ENCODE data around the gene GRN. TPM values are rescaled to one million over a fixed set of nuclear protein-coding genes. Genes with fewer than 3 reads are reported as not detected.

Gene GRN
- total RNA-seq, 1 donor from 2014 or later: 521 TPM

DNA sequence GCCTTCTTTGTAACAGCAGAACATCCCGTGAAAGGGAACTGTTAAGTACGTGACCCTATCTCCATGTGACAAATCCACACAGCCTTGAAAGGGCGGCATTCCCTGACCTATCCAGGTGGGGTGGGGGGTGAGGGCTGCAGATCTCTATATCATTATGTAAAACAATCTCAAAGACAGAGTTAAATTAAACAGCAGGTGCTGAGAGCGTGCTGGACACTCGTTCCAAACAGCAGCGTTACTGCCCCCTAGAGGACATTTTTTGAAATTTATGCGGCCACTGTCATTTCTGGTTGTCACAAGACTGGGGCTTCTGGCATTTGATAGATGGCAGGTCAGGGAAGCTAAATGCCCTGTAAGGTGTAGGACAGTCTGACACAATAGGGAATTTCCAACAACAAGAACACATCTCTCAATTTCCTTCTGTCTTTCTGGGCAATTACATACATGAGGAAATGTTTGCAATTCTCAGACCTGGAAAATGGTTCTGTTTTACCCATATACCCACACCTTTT lies 13.8 kb upstream of the GRN start:
- Histone ChIP-seq H3K27me3 (ENCODE audit: control insufficient read depth, insufficient read depth, low read length) (no peaks in the 10 kb centered on the region), H3K4me3 (ENCODE audit: low read depth, low read length) (no peak overlapping the region), H3K36me3 (ENCODE audit: control insufficient read depth, insufficient read depth, low read length) (no peaks in the 10 kb centered on the region)
- TF ChIP-seq CTCF (IDR thresholded peaks at IDR 0.05; ENCODE audit: insufficient read depth, low read length, poor library complexity, severe bottlenecking): peak; percentile 75
- DNase-seq (ENCODE audit: low read depth): no peak

DNA sequence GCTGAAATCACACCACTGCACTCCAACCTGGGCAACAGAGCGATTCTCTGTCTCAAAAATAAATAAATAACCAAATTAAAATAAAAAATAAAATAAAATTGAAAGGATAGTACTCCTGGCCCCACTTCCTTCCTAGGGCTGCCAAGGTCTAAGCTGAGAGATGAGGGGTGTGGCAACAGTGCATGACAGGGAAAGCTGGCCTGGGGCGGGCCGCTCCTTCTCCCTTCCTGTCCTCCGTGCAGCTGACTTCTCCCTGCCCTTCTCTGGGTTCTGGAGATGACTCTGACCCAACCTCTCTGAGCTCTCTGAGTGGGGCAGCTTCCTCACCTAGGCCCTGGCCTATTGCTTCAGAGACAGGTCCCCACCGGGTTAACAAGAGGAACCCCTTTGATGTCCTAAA lies 11.7 kb upstream of the GRN start:
- H3K27me3 ChIP-seq (ENCODE audit: control insufficient read depth, insufficient read depth, low read length): no peaks in the 10 kb centered on the region
- DNase-seq (ENCODE audit: low read depth): no peak
- H3K4me3 ChIP-seq (ENCODE audit: low read depth, low read length): no peak overlapping the region
- H3K36me3 ChIP-seq (ENCODE audit: control insufficient read depth, insufficient read depth, low read length): no peaks in the 10 kb centered on the region
- TF ChIP-seq CTCF (IDR thresholded peaks at IDR 0.05; ENCODE audit: insufficient read depth, low read length, poor library complexity, severe bottlenecking): no peak

DNA sequence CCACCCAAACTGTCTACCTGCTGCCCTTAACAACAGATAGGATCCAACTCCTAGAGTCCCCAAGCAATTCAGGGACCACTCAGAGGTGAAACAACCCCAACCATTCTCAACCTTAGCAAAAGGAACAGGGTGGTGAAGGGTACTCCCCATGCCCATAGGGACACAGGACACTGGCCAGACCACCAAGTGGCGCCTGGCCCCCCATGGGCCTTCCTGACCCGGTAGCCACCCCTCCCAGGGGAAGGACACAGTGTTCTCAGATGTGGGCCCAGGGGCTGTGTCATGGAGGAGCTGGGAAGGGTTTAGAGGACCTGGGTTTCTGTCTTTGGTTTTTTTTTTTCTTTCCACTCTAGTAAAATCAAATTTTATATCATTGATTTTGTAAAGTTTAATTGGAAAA lies 10.8 kb upstream of the GRN start:
- TF ChIP-seq CTCF (IDR thresholded peaks at IDR 0.05; ENCODE audit: insufficient read depth, low read length, poor library complexity, severe bottlenecking): no peak

DNA sequence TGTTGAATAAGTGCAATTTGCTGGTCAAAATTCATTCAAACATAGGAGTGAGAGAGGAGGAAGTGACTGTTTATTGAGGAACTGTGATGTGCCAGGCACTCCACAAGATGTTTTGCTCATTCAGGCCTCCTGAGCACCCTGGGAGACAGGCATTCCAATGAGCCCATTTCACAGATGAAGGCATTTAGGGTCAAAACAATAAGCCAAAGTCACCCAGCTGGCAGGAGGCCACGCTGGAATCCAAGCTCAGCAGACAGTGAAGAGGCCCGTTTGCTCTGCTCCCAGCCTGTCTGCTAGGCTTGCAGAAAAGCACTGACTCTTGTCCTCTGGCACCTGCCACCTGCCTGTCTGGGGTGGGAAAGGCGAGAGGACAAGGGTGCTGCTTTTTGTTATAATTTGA lies 10.4 kb upstream of the GRN start:
- DNase-seq (ENCODE audit: low read depth): no peak
- TF ChIP-seq CTCF (IDR thresholded peaks at IDR 0.05; ENCODE audit: insufficient read depth, low read length, poor library complexity, severe bottlenecking): no peak
- no peaks in the 10 kb centered on the region for H3K36me3 ChIP-seq (ENCODE audit: control insufficient read depth, insufficient read depth, low read length)
- no peaks in the 10 kb centered on the region for H3K27me3 ChIP-seq (ENCODE audit: control insufficient read depth, insufficient read depth, low read length)
- no peak overlapping the region for H3K4me3 ChIP-seq (ENCODE audit: low read depth, low read length)

More for the DNA sequence above, 10.8 kb upstream of the GRN start:
- DNase-seq (ENCODE audit: low read depth): no peak
- H3K36me3 ChIP-seq (ENCODE audit: control insufficient read depth, insufficient read depth, low read length): no peaks in the 10 kb centered on the region
- H3K4me3 ChIP-seq (ENCODE audit: low read depth, low read length): no peak overlapping the region
- H3K27me3 ChIP-seq (ENCODE audit: control insufficient read depth, insufficient read depth, low read length): no peaks in the 10 kb centered on the region

GRCh38 chr17:44335564-44335963 lies 9.5 kb upstream of the GRN start:
- TF ChIP-seq CTCF (IDR thresholded peaks at IDR 0.05; ENCODE audit: insufficient read depth, low read length, poor library complexity, severe bottlenecking): no peak
- H3K27me3 ChIP-seq (ENCODE audit: control insufficient read depth, insufficient read depth, low read length): no peaks in the 10 kb centered on the region
- H3K36me3 ChIP-seq (ENCODE audit: control insufficient read depth, insufficient read depth, low read length): no peaks in the 10 kb centered on the region
- H3K4me3 ChIP-seq (ENCODE audit: low read depth, low read length): no peak overlapping the region
- no peak for DNase-seq (ENCODE audit: low read depth)

- DNase-seq (ENCODE audit: low read depth): no peak
- TF ChIP-seq CTCF (IDR thresholded peaks at IDR 0.05; ENCODE audit: insufficient read depth, low read length, poor library complexity, severe bottlenecking): no peak
- no peaks in the 10 kb centered on the region for H3K36me3 ChIP-seq (ENCODE audit: control insufficient read depth, insufficient read depth, low read length)
- no peaks in the 10 kb centered on the region for H3K27me3 ChIP-seq (ENCODE audit: control insufficient read depth, insufficient read depth, low read length)
- H3K4me3 ChIP-seq (ENCODE audit: low read depth, low read length): no peak overlapping the region
These were observed 9.1 kb upstream of the GRN start for GRCh38 chr17:44335968-44336367.
